ENCODE results near the gene GPR27.

GPR27 gene, protein sequence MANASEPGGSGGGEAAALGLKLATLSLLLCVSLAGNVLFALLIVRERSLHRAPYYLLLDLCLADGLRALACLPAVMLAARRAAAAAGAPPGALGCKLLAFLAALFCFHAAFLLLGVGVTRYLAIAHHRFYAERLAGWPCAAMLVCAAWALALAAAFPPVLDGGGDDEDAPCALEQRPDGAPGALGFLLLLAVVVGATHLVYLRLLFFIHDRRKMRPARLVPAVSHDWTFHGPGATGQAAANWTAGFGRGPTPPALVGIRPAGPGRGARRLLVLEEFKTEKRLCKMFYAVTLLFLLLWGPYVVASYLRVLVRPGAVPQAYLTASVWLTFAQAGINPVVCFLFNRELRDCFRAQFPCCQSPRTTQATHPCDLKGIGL

DNA sequence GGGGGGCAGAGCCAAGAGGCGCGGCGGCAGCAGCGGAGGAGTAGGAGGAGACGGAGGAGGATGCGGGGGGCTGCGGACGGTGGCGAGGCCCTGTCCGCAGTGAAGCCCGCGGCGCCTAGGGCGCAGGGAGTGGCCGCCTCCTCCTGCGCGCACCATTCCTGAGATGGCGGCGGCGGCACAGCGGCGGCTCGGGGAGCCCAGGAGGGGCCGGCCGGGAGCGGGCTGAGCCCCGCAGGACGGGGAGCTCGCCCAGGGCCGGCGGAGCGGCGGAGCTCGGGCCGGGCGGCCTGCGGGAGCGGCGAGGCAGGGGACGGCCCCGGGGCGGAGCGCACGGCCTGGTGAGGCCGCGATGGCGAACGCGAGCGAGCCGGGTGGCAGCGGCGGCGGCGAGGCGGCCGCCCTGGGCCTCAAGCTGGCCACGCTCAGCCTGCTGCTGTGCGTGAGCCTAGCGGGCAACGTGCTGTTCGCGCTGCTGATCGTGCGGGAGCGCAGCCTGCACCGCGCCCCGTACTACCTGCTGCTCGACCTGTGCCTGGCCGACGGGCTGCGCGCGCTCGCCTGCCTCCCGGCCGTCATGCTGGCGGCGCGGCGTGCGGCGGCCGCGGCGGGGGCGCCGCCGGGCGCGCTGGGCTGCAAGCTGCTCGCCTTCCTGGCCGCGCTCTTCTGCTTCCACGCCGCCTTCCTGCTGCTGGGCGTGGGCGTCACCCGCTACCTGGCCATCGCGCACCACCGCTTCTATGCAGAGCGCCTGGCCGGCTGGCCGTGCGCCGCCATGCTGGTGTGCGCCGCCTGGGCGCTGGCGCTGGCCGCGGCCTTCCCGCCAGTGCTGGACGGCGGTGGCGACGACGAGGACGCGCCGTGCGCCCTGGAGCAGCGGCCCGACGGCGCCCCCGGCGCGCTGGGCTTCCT is at the start of gene GPR27:
TSS of gene GPR27 (plus strand) at position 155 of the 909 bp plus-strand sequence. CDS start at position 350, 195 bp downstream.
- no peak for DNase-seq (ENCODE audit: low read depth, low spot score)

DNA sequence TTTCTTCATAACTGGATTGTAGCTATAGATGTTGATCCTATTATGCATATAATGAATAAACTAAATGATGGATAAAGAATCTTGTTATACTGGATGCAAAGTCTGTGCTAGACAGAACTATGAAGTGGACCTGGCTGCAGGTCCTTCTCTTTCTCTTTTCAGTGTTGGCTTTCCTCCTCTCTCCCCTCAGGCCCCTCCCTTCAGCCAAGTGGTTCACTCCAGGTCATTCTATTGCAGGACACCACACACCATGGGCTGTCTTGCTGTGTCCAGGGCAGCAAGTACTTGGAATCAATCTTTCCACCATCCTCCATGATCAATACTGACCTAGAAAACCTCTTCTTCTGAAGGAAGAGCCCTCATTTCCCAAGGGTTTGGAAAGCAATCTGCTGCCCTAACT is 48.7 kb upstream of the GPR27 start:
- no peak for DNase-seq (ENCODE audit: low read depth, low spot score)

DNA sequence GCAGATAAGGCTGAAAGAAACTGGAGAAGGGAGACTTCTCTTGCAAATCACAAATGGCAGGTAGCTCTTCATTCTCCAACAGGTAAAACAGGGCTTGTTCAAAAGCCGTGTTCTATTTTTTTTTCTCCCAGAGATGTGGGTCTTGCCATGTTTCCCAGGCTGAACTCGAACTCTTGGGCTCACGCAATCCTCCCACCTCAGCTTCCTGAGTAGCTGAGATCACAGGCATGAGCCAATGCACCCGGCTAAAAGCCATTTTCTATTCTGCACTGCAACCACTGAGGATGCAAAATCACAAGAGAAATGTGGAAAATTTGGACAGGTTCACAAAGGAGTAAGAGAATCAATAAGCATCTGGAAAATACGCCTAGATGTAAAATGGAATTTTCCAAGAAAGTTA is 48.0 kb upstream of the GPR27 start:
- no peak for DNase-seq (ENCODE audit: low read depth, low spot score)

DNA sequence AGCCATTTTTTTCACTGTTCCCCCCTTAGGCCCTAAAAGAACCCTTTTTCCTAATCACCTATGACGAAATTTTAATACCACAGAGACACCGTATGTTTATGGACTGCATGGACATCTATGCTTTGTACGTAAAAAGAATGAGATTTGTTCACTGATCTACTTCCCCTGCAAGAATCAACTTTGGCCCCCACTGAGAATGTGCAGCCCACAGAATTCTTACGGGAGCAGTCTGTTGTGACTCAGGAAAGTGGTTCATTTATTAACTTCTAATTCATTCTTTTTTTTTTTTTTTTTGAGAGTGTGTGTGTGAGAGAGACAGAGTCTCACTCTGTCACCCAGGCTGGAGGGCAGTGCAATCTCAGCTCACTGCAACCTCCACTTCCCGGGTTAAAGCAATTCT is 46.1 kb upstream of the GPR27 start:
- DNase-seq (ENCODE audit: low read depth, low spot score): no peak

DNA sequence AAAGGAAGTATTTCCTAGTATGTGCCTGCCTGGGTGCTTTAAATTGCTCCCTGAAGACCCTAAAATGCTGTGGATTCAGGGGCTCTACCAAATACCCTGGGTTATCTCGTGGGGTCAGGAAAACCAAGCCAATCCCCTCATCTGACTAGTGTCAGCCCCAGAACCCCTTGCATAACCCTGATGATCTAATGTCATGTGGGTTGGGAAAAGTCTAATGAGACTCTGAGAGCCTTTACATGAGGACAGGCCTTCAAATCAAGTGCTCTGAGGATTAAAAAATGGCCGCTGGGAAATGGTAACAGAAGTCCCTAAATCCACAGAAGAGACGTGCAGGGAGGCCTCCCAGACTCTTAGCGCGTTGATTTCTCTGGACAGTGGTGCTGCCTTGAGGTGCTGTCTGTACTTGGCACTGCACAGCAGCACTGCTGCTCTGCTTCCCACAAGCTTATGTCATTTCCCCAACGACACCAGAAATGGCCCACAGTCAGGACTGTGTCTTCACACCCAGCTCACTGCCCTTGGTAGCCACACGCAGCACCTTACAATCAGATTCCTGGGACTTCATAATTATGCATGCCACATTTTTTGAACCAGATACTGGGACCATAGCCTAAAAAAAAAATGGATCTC is 45.1 kb upstream of the GPR27 start:
- no peak for DNase-seq (ENCODE audit: low read depth, low spot score)

DNA sequence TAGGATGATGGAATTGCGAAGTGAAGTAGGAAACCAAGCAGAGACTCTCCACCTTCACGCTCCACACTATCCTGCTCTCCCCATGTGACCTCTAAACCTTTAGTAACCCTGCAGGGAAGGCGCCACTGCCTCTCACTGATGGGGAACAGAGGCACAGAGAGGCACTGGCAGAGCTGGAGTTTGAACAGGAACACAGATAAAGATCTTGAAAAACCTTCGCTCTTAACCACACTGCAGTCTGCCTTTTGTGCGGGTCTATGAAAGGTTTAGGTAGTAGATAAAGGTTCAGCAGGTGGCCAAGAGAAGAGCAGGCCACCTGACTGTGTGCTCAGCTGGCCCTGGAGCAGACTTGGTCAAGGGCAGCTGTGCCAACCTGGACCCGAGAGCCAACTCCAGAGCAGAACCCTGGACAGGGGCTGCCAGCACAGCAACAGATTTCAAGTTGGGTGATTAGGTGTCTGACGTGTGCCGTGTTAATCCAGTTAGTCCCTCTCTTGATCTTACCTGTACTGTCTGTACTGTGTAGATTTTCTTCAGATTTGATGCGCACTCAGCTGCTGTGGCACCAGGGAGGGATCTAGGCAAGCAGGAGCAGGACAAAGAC is 43.6 kb upstream of the GPR27 start:
- no peak for DNase-seq (ENCODE audit: low read depth, low spot score)

DNA sequence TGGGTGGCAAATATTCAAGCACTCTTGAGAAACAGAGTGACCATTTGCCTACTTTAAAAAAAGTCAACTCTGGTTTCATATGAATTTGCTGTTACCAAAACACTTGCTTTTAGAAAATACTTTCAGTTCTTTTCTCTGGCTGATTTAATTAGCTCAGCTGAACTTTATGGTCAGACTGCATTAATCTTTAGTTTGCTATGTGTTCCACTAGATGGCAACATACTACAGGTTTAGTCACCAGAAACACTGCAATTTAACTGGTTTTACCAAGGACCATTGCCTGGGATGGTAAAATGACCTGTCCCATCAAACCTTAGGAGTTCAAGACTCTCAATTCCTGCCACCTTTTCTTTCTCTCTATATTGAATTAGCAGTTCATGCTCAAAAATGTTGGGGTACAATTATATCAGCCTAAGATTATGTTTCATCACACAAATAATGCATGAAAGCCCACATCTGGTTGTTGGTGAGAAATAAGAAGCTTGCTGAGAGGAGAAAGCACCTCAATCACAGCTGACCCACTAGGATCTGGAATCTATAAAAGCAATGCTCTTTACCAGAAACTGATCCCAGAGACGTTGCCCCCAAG is 42.7 kb upstream of the GPR27 start:
- no peak for DNase-seq (ENCODE audit: low read depth, low spot score)

DNA sequence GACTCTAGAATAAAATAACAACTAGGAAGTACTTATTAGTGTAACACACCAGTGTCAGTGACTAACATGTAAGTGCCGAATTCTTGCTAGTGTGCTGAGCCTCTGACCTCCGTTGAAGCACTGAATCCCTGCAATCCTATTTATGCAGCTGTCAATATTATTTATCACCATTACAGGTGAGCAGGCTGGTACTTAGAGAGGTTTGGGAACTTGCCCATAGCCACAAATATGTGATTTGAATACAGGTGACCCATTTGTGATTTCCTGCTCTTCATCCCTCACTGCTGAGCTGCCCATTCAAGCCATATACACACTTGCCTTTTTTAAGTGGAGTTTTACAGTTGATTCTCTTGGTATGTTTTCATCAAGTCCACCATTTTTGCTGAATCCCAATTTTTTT is 40.6 kb upstream of the GPR27 start:
- DNase-seq (ENCODE audit: low read depth, low spot score): no peak

DNA sequence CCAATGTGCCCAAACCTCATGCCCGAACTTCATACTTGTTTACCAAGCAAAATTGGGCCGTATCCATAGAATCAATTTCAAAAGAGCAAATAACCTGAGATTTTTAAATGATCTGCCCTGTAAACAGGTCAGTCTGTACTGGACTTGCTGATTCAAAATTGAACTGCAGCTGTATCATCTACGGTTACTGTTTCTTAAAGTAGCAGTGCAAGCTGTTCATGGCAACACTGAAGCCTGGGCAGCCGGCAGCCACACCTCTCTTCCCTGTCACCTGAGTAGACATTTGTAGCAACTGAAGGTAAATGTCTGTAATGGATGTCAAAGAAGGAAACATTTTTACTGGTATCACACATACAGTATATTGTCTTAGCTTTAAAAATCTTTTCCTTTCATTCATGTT is 39.1 kb upstream of the GPR27 start:
- no peak for DNase-seq (ENCODE audit: low read depth, low spot score)

DNA sequence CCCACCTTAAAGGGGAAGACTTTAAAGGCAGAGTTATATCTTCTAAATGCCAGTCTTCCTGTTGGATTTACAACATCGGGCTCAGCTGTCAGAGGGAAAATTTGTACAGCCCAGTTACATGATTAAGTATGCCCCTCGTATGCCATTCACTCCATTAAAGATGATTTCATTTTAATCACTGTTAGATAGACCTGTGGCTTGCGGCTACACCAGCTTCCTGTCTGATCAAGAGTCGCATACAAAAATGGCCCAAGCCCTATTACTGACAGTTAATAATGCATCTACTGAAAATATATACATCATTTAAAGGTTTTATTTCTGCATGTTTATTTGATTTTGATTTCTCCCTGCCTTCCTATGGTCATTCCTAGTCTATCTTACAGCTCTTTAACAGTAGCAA is 35.6 kb upstream of the GPR27 start:
- DNase-seq (ENCODE audit: low read depth, low spot score): no peak

DNA sequence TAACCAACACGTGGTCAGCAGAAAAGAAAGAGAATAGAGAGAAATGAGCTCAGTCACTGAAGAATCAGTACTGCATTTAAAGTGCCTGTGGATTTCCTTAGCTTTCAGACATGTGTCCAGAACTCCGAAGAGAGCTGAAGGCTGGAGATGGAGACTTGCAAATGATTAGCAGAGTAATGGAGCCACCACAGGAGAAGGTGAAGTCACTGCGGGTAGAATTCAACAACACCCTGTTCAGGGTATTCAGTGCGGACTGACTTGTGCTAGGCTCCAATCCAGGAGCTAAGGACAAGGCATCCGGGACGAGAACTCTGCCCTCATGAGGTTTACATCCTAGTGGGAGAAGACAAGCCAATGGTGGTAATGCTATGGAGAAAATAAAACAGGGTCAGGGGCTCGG is 32.7 kb upstream of the GPR27 start:
- DNase-seq (ENCODE audit: low read depth, low spot score): no peak

DNA sequence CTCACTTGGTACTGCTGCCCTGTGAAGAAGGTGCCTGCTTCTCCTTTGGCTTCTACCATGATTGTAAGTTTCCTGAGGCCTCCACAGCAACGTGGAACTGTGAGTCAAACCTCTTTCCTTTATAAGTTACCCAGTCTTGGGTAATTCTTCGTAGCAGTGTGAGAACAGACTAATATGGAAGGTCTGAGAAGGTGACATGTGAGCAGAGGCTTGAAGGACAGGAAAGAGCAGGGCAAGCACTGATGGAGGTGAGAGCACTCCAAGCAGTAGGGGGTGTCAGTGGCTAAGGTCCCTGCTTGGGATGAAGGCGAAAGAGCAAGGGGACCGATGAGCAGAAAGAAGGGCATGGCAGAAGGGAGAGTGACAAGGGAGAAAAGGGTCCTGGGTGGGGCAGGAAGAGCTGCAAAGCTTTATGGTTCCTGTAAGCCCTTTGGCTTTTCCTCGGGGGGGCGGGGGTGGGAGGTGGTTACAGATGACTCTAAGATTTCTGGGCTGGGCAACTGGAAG is 32.0 kb upstream of the GPR27 start:
- no peak for DNase-seq (ENCODE audit: low read depth, low spot score)

DNA sequence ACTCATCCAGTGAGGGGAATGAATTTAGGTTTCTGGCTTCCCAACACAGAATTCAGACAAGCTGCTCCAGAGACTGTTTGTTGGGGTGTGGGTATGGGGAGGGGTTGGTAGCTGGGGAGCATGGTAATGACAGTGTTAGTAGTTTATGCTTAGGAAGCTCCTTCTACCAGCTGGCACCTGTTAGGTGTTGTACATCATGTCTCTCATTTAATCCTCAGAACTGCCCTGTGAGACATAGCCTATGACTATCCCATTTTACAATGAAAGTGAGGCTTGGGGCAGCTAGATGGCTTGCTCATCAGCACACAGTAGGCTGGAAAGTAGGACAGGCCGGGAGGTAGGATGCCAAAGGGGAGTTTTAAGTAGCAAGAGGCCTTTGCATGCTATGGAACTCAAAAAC is 31.0 kb upstream of the GPR27 start:
- DNase-seq (ENCODE audit: low read depth, low spot score): no peak

DNA sequence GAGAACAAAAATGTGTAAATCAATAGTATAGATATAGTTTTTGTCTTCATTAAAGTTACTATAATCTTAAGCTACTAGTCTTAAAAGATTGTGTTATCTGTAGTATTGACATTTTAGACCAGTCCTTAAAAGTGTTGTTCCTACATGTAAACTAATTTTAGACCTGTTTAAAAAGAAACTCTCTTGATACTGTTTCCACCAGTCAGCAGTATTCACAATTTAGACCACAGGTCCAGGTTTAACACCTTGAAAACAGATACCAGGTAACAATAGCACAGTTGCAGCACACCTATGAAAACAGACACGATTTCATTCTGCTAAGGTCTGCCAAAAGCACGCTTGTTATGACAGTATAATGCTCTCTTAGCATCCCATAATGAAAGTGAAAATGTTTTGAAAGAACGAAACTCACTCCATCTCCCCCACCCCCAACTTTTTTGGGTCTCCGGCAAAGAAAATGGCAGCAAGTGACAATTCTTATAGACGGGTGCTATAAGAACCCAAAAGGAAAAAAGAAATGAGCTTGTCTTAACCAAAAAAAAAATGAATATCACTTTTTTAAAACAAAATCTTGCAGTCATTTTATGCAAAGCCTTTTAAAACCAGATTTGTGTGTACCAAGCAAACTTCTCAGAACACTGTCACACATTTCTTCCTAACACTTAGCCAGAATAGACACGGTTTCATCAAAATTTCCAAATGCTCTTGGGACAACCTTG is 30.0 kb upstream of the GPR27 start:
- peak; percentile 33 for DNase-seq (ENCODE audit: low read depth, low spot score)

DNA sequence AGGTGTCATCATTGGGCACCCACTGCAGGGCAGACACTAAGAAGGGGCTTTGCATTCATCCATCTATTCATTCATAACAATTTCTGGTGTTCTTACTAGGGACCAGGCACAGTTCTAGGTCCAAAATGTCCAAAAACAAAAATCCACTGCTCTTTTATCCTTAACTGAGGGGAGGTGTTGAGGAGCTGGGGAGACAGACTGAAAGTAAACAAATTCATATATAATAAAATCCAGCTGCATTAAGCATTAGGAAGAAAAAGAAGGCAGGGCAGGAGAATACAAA is 29.5 kb upstream of the GPR27 start:
- no peak for DNase-seq (ENCODE audit: low read depth, low spot score)

DNA sequence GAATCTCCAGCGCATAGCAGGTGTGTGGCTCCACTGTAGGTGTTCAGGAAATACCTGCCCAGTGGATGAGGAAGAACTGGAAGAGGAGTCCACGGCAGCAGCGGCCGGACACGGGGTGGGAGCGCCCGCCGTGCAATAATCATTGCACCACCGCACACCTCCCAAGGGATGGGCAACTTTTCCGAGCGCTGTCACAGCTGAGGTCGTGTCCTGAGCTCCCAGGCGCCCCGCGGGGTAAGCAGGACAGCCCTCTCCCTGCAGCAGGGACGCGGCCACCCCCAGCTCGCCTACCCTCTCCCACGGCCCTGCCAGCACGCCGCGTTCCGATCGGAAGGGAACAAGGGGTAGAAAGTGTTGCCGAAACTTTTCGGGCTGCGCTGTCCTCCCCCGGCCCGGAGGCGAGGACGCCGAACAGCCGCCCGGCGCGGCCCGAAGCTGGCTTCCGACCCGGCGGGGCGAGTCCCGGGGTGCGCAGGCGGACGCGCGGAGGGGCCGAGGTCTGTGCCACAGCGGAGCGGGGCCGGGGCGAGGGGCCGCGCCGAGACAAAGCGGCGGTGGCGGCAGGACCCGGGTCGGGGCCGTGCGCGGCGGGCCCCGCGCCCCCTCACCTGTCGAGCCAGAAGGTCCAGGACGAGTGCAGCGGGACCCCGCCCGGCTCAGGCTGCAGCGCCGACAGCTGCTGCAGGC is 28.9 kb upstream of the GPR27 start:
- DNase-seq (ENCODE audit: low read depth, low spot score): no peak

DNA sequence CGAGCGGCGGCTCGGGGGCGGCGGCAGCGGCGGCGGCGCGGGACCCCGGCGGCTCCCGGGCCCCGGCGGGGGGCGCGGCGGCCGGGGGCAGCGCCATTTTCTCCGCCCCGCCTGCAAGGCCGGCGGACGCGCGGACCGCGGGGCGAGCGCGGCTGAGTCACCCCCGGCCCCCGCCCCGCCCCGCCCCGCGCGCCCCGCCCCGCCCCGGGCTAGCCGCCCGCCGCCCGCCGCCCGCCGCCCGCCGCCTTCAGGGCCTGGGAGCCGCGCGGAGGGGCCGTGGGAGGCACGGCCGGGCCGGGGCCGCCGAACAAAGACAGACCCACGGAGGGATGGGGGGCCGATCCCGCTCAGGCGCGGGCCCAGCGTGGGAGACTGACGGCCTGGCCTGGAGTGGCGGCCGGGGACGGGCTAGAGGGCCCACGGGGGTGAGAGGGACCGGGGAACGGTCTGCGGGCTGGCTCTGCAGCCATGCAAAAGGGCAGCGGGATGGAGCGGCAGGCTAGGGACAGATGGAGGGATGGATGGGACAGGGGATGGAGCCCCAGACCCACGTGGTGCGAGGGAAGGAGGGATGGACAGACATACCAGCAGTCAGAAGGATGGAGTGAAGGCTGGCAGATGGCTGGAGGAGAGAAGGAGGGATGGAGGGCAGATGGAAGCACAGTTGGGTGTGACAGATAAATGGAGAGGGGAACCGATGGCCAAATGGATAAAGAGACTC is 28.2 kb upstream of the GPR27 start, which contains the start of gene EIF4E3:
TSS of gene EIF4E3 (minus strand) at position 132 of the 721 bp plus-strand sequence. CDS start at position 97, 35 bp downstream.
- DNase-seq (ENCODE audit: low read depth, low spot score): no peak

DNA sequence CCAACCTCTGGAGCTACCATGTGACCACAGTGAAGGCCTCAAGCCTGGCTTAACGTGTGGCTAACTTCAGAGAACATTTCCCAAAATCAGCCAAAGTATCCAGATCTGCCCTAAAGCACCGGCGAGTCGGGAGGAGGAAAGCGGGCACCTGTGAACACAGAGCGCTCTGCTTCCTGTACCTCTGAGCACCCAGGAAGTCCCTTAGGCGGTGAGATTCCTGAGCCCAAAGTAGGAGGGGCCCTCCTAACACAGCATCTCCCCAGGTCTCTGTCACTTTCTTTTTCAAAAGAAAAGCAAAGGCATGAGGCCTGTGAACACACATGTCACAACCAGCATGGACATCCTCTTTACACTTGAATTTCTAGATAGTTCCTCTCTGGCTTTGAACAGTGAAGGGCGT is 27.5 kb upstream of the GPR27 start:
- DNase-seq (ENCODE audit: low read depth, low spot score): no peak

DNA sequence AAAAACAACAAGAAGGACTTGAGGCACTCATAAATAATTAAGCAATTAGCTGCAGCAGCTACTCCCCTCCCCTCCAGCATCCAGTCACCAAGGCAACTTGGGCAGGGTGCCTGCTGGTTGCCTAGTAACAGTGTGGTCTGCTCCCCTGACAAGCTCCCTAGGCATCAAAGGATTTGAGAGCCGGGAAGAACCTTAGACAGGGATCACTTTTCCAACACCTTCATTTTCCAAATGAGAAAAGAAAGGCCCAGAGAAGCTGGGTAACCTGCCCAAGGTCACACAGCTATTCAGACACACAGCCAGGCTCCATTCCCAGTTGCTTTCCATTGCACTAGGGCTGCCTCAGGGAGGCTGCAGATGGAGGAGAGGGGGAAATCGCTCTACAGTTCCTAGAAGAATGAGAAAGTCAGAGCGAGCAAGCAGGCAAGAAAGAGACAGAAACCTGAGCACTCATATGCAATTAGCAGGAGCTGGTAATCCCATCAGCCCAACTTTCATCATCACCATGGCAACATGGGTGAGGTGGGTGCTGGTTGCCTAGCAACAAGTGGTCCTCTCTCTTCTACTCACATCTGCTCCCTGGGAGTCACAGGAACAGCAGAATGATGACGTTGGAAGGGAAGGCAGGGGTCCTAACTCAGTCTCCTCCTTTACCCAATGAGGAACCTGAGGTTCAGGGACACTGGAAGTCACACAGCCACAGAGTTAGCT is 24.9 kb upstream of the GPR27 start:
- no peak for DNase-seq (ENCODE audit: low read depth, low spot score)
